ENCODE data around the gene EIF2S2. TPM values are rescaled to one million over a fixed set of nuclear protein-coding genes. Genes with fewer than 3 reads are reported as not detected.

The EIF2S2 gene
- polyA plus RNA-seq, 2 of the 4 experiments (the other 2 are of a cell fraction): 149 to 227 TPM

GRCh38 chr20:34105978-34106675 is 5.9 kb downstream of the EIF2S2 start:
- 100% methylated on average over 3 of the region's 3 CpGs for WGBS (ENCODE audit: missing lambda C conversion rate)
- CTCF ChIA-PET: no interaction called here

DNA sequence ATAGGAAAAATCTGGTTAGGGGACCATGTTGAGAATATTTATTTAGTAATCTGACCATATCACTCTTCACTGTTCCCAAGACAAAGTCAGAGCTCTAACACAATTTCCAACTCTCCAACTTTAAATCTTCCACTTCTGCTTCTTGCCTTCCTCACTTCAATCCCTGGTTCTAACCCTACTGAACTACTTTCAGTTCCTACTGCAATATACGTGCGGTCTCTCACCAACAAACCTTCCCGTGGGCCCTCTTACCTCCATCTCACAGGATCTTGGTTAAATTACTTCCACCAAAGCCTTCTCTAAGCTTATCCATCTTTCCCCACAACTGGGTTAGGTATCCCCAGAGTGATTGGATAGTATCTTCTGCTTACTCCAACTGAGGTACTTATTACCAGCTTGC is 8.0 kb downstream of the EIF2S2 start:
- CTCF ChIA-PET: no interaction called here
- no peak for TF ChIP-seq RFX5 (IDR thresholded peaks at IDR 0.05)
- TF ChIP-seq POLR2AphosphoS2 (conservative IDR thresholded peaks at IDR 0.05; ENCODE audit: low read length): no peak
- TF ChIP-seq PHF8 (IDR thresholded peaks at IDR 0.05; ENCODE audit: borderline replicate concordance, low read depth): no peak
- no peak for TF ChIP-seq PBX3 (IDR thresholded peaks at IDR 0.05)
- TF ChIP-seq MAX (IDR thresholded peaks at IDR 0.05): no peak
- TF ChIP-seq FOSB (CRISPR knock-in tag; IDR thresholded peaks at IDR 0.05): no peak
- TF ChIP-seq NPAS2 (CRISPR knock-in tag; IDR thresholded peaks at IDR 0.05; ENCODE audit: borderline replicate concordance): no peak
- no peak for TF ChIP-seq KDM1A (IDR thresholded peaks at IDR 0.05; ENCODE audit: low read depth)
- TF ChIP-seq HOXA7 (CRISPR knock-in tag; IDR thresholded peaks at IDR 0.05): no peak
- no peak for TF ChIP-seq ATOH8 (CRISPR knock-in tag; IDR thresholded peaks at IDR 0.05; ENCODE audit: low read depth)
- no peak for TF ChIP-seq HDAC2 (IDR thresholded peaks at IDR 0.05)
- TF ChIP-seq GATA3 (IDR thresholded peaks at IDR 0.05; ENCODE audit: borderline replicate concordance): no peak
- no peak for TF ChIP-seq CHD4 (IDR thresholded peaks at IDR 0.05; ENCODE audit: borderline replicate concordance)
- TF ChIP-seq BHLHE40 (IDR thresholded peaks at IDR 0.05; ENCODE audit: low read depth, low read length): no peak
- TF ChIP-seq HMGXB4 (CRISPR knock-in tag; IDR thresholded peaks at IDR 0.05; ENCODE audit: borderline replicate concordance): no peak
- TF ChIP-seq ZFP36 (IDR thresholded peaks at IDR 0.05; ENCODE audit: borderline replicate concordance, partially characterized antibody): no peak
- no peak for TF ChIP-seq RARB (CRISPR knock-in tag; IDR thresholded peaks at IDR 0.05)
- no peak for TF ChIP-seq CBX8 (IDR thresholded peaks at IDR 0.05)
- no peak for TF ChIP-seq RCOR1 (IDR thresholded peaks at IDR 0.05; ENCODE audit: low read depth, low read length)
- no peak for TF ChIP-seq E2F6 (IDR thresholded peaks at IDR 0.05; ENCODE audit: borderline replicate concordance, low read depth)

More at GRCh38 chr20:34105978-34106675, 5.9 kb downstream of the EIF2S2 start:
- H3K4me1 ChIP-seq: peaks cover 41% of the 10 kb centered on the region; the same call in 2 of the 3 replicates
- H3K27ac ChIP-seq: no peak overlapping the region
- POLR2A ChIA-PET: interaction anchor here (0.7 to 1.1 kb wide), 2 partner anchors 9 to 113 kb away, joined by 3 to 4 read pairs; no protein-coding TSS in a partner anchor
- DNase-seq (ENCODE audit: low read depth in 1 of 2, low spot score in 1 of 2) (no peak), FAIRE-seq (no peak), ATAC-seq (no peak)
- TF ChIP-seq ESRRA (IDR thresholded peaks at IDR 0.05; ENCODE audit: borderline replicate concordance, low read length) (no peak), JUNB (IDR thresholded peaks at IDR 0.05) (no peak), POLR2AphosphoS2 (conservative IDR thresholded peaks at IDR 0.05; ENCODE audit: low read length) (no peak), JUN (IDR thresholded peaks at IDR 0.05) (no peak), CEBPB (IDR thresholded peaks at IDR 0.05) (no peak), MAX (IDR thresholded peaks at IDR 0.05) (no peak), CBX2 (IDR thresholded peaks at IDR 0.05; ENCODE audit: borderline replicate concordance, low read depth) (no peak), TP53 (CRISPR knock-in tag; IDR thresholded peaks at IDR 0.05) (no peak), NR3C1 (IDR thresholded peaks at IDR 0.05) (no peak), FOSB (CRISPR knock-in tag; IDR thresholded peaks at IDR 0.05) (no peak), HOXB5 (CRISPR knock-in tag; IDR thresholded peaks at IDR 0.05) (no peak)
- no peaks in the 10 kb centered on the region for H3K9me3 ChIP-seq
- no peak overlapping the region; the same call in 2 of the 3 replicates for H3K4me2 ChIP-seq
- no peak overlapping the region for H3K4me3 ChIP-seq

More for the DNA sequence above, 8.0 kb downstream of the EIF2S2 start:
- no peak overlapping the region for H3K4me3 ChIP-seq
- ATAC-seq (no peak), DNase-seq (ENCODE audit: low read depth in 1 of 2, low spot score in 1 of 2) (no peak), FAIRE-seq (no peak)
- POLR2A ChIA-PET: interaction anchor here (1.0 to 1.3 kb wide), 2 partner anchors 9 to 12 kb away, joined by 3 to 4 read pairs; no protein-coding TSS in a partner anchor
- no peaks in the 10 kb centered on the region for H3K9me3 ChIP-seq
- H3K4me1 ChIP-seq: peaks cover 29% of the 10 kb centered on the region; the same call in 2 of the 3 replicates
- WGBS (ENCODE audit: missing lambda C conversion rate): 98% methylated on average over 3 of the region's 3 CpGs
- no peak overlapping the region for H3K4me2 ChIP-seq
- no peak overlapping the region for H3K27ac ChIP-seq

All from A549 (cell line).